Adrenal gland (tissue), 5 donors: Measurements from ENCODE around the gene SCNN1G.

Experiments
- CTCF ChIP-seq, 6 experiments: fragments of 450-650 bp in 4 of 6; fragments of 200-600 bp in 2 of 6; sonication (generic) in 1 of 6; IDR thresholded peaks; 1 replicate in 5 of 6; 2 replicates in 1 of 6; pipeline versions ENCODE4 v1.5.1 to v1.8.0; 2016 to 2021; ENCODE audit warnings: antibody characterized with exemption in 6 of 6, mild to moderate bottlenecking in 2 of 6, moderate library complexity in 1 of 6
- POLR2A ChIP-seq, 2 donors: fragments of 450-650 bp; IDR thresholded peaks; one replicate each; pipeline ENCODE4 v1.6.1; 2017; ENCODE audit warnings: antibody characterized with exemption in 2 of 2, mild to moderate bottlenecking in 2 of 2, moderate library complexity in 1 of 2
- donor health status: DM: no; HTN: no; CAD: no.

GRCh38 chr16:23155445-23156049 is 27.0 kb upstream of the SCNN1G start:
- TF ChIP-seq CTCF (IDR thresholded peaks at IDR 0.05) (peak in 3 of 6 experiments; percentile 3 to 26 (median 7)), POLR2A (IDR thresholded peaks at IDR 0.05) (no peak)
